Measurements from ENCODE around the gene METTL2B. TPM values are rescaled to one million over a fixed set of nuclear protein-coding genes. Genes with fewer than 3 reads are reported as not detected.

The METTL2B gene
- total and polyA plus RNA-seq, 2 of the 13 experiments (the other 11 are each of a cell fraction or from before 2014, with no cell fraction given): 15.5 to 33.1 TPM

DNA sequence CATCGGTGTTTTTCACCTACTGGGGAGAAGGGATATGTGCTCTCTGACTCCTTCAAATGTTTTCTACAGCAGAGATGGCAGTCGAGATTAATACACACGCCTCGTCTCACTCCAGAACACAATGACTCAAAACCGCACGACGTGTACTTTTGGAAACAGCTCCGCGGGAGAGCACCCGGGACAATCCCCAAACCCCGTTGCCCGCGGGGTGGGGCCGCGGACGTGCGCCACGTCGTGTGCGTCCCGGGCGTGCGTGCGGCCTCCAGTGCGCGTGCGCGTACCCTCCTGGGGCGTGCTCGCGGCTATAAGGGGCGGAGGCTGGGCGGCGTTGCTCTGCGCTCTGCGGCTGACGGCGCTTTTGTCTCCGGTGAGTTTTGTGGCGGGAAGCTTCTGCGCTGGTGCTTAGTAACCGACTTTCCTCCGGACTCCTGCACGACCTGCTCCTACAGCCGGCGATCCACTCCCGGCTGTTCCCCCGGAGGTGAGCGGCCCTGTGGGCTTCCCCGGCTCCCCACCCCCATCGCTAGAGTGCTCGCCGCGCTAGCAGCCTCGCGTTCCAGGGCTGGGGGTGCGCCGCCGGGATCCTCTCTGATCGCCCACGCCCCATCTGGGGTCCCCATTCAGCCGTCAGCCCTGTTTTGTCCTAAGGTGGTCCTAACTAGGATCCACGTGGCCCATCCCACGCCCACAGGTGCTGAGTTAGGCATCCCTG lies 20.8 kb upstream of the METTL2B start, which contains the start of gene HILPDA:
Gene HILPDA (plus strand): TSS at position 336 of the 712 bp plus-strand sequence. CDS start 1,391 bp downstream, outside the sequence.
- TSS peak; percentile 66 for BruUV-seq (replicated peaks)
- DNase-seq (ENCODE audit: low spot score) (peak; percentile 74), ATAC-seq (peak; percentile 96), FAIRE-seq (no peak)
- CTCF ChIA-PET (ENCODE audit: low intra/inter-chr PET ratio, low total read pairs): interaction anchor here (2.1 kb wide), 1 partner anchor 29 kb away, joined by 6 read pairs; no protein-coding TSS in a partner anchor
- in situ Hi-C loops (cut with HindIII; ENCODE audit: extremely low pct_ligation_motif_present, low pct_unique_long_range_greater_than_20kb) (loop anchor here (5.0 kb wide), 2 partner anchors 33 to 58 kb away; no protein-coding TSS in a partner anchor), intact Hi-C loops (cut with micrococcal nuclease; ENCODE audit: unreplicated experiment) (no loop called here)
- peaks cover 15% of the 10 kb centered on the region for H3K79me2 ChIP-seq (ENCODE audit: insufficient read depth, low read length)
- H3K4me3 ChIP-seq (replicated peaks in 1 of 3; ENCODE audit: insufficient read depth in 1 of 3, low read depth in 2 of 3, low read length in 3 of 3): peak within 1 kb of the TSS; percentile 82 to 96 (median 92)
- no peaks in the 10 kb centered on the region for H3K9me3 ChIP-seq (ENCODE audit: low read length)
- H3K36me3 ChIP-seq (replicated peaks in 1 of 2; ENCODE audit: control insufficient read depth in 1 of 2, insufficient read depth in 2 of 2, low read length in 2 of 2): no peaks in the 10 kb centered on the region
- H4K20me1 ChIP-seq (ENCODE audit: insufficient read depth, low read length): peaks cover 8% of the 10 kb centered on the region
- 0% methylated on average over 24 of the region's 64 CpGs for WGBS (ENCODE audit: low lambda C conversion rate)
- H2AFZ ChIP-seq (ENCODE audit: low read length): no peak within 1 kb of the TSS
- H3K4me2 ChIP-seq (ENCODE audit: low read depth, low read length): peak within 1 kb of the TSS; percentile 91
- peaks cover 0 to 3% of the 10 kb centered on the region in 2 experiments; a peak in 1 of 5 replicates for H3K27me3 ChIP-seq (ENCODE audit: control insufficient read depth in 1 of 2, insufficient read depth in 2 of 2, low read length in 2 of 2)
- peak within 1 kb of the TSS; percentile 82 for H3K9ac ChIP-seq (ENCODE audit: insufficient read depth, low read depth, low read length)
- H3K27ac ChIP-seq (ENCODE audit: extremely low read length, insufficient read depth, low read length): peak within 1 kb of the TSS; percentile 68
- peaks cover 69% of the 10 kb centered on the region for H3K4me1 ChIP-seq (ENCODE audit: insufficient read depth, low read length)
- POLR2A ChIA-PET: interaction anchor here (0.9 to 4.1 kb wide), 10 partner anchors 11 to 47 kb away, joined by 3 to 54 read pairs (median 4); partner anchors contain the start of gene METTL2B
- no peak; the same call in 1 of the 2 replicates for TF ChIP-seq ZNF256 (CRISPR knock-in tag; conservative IDR thresholded peaks at IDR 0.05)
- TF ChIP-seq ZNF33B (CRISPR knock-in tag; IDR thresholded peaks at IDR 0.05): peak; percentile 83; the same call in 1 of the 2 replicates
- TF ChIP-seq ZBTB8A (CRISPR knock-in tag; IDR thresholded peaks at IDR 0.05; ENCODE audit: borderline replicate concordance, low read depth): no peak
- TF ChIP-seq ZNF891 (CRISPR knock-in tag; IDR thresholded peaks at IDR 0.05): peak; percentile 76; the same call in 1 of the 2 replicates
- no peak for TF ChIP-seq RCOR2 (CRISPR knock-in tag; IDR thresholded peaks at IDR 0.05)
- TF ChIP-seq, protein P1, sequence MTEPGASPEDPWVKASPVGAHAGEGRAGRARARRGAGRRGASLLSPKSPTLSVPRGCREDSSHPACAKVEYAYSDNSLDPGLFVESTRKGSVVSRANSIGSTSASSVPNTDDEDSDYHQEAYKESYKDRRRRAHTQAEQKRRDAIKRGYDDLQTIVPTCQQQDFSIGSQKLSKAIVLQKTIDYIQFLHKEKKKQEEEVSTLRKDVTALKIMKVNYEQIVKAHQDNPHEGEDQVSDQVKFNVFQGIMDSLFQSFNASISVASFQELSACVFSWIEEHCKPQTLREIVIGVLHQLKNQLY (CRISPR knock-in tag; IDR thresholded peaks at IDR 0.05): peak; percentile 44; the same call in 1 of the 2 replicates
- TF ChIP-seq ZC3H13 (CRISPR knock-in tag; IDR thresholded peaks at IDR 0.05): peak; percentile 43
- TF ChIP-seq, protein P2, sequence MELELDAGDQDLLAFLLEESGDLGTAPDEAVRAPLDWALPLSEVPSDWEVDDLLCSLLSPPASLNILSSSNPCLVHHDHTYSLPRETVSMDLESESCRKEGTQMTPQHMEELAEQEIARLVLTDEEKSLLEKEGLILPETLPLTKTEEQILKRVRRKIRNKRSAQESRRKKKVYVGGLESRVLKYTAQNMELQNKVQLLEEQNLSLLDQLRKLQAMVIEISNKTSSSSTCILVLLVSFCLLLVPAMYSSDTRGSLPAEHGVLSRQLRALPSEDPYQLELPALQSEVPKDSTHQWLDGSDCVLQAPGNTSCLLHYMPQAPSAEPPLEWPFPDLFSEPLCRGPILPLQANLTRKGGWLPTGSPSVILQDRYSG (CRISPR knock-in tag; IDR thresholded peaks at IDR 0.05): no peak
- no peak for TF ChIP-seq MAFK (conservative IDR thresholded peaks at IDR 0.05 in 1 of 2, IDR thresholded peaks at IDR 0.05 in 1 of 2; ENCODE audit: low read length in 2 of 2)
- TF ChIP-seq, protein P3, sequence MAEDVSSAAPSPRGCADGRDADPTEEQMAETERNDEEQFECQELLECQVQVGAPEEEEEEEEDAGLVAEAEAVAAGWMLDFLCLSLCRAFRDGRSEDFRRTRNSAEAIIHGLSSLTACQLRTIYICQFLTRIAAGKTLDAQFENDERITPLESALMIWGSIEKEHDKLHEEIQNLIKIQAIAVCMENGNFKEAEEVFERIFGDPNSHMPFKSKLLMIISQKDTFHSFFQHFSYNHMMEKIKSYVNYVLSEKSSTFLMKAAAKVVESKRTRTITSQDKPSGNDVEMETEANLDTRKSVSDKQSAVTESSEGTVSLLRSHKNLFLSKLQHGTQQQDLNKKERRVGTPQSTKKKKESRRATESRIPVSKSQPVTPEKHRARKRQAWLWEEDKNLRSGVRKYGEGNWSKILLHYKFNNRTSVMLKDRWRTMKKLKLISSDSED (CRISPR knock-in tag; IDR thresholded peaks at IDR 0.05): no peak
- TF ChIP-seq NCOA1 (CRISPR knock-in tag; IDR thresholded peaks at IDR 0.05): no peak; the same call in 1 of the 2 replicates
- peak; percentile 92 for TF ChIP-seq ZNF670 (CRISPR knock-in tag; IDR thresholded peaks at IDR 0.05; ENCODE audit: borderline replicate concordance)
- TF ChIP-seq CBX1 (IDR thresholded peaks at IDR 0.05; ENCODE audit: low read depth): no peak
- no peak for TF ChIP-seq FOXC1 (CRISPR knock-in tag; IDR thresholded peaks at IDR 0.05; ENCODE audit: borderline replicate concordance)
- TF ChIP-seq, protein P4, sequence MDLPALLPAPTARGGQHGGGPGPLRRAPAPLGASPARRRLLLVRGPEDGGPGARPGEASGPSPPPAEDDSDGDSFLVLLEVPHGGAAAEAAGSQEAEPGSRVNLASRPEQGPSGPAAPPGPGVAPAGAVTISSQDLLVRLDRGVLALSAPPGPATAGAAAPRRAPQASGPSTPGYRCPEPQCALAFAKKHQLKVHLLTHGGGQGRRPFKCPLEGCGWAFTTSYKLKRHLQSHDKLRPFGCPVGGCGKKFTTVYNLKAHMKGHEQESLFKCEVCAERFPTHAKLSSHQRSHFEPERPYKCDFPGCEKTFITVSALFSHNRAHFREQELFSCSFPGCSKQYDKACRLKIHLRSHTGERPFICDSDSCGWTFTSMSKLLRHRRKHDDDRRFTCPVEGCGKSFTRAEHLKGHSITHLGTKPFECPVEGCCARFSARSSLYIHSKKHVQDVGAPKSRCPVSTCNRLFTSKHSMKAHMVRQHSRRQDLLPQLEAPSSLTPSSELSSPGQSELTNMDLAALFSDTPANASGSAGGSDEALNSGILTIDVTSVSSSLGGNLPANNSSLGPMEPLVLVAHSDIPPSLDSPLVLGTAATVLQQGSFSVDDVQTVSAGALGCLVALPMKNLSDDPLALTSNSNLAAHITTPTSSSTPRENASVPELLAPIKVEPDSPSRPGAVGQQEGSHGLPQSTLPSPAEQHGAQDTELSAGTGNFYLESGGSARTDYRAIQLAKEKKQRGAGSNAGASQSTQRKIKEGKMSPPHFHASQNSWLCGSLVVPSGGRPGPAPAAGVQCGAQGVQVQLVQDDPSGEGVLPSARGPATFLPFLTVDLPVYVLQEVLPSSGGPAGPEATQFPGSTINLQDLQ (CRISPR knock-in tag; IDR thresholded peaks at IDR 0.05): peak; percentile 81; the same call in 1 of the 2 replicates
- 0 out of 2 replicates have a peak, but pooled peaks have one; percentile 78 for TF ChIP-seq ZFP36L1 (CRISPR knock-in tag; IDR thresholded peaks at IDR 0.05)
- TF ChIP-seq ZNF605 (CRISPR knock-in tag; IDR thresholded peaks at IDR 0.05): peak; percentile 83
- TF ChIP-seq ATF7-NPFF (CRISPR knock-in tag; IDR thresholded peaks at IDR 0.05; ENCODE audit: low read depth): peak; percentile 93
- peak; percentile 60; the same call in 1 of the 2 replicates for TF ChIP-seq ZNF589 (CRISPR knock-in tag; conservative IDR thresholded peaks at IDR 0.05)
